GM19452 (cell line): Measurements from ENCODE around the gene METTL16.

ENCODE experiments used
- ATAC-seq: cut with Tn5 transposase; IDR thresholded peaks from one replicate; pipeline ENCODE4 v1.9.1; 2021; ENCODE audit not compliant: unreplicated experiment

METTL16 gene

DNA sequence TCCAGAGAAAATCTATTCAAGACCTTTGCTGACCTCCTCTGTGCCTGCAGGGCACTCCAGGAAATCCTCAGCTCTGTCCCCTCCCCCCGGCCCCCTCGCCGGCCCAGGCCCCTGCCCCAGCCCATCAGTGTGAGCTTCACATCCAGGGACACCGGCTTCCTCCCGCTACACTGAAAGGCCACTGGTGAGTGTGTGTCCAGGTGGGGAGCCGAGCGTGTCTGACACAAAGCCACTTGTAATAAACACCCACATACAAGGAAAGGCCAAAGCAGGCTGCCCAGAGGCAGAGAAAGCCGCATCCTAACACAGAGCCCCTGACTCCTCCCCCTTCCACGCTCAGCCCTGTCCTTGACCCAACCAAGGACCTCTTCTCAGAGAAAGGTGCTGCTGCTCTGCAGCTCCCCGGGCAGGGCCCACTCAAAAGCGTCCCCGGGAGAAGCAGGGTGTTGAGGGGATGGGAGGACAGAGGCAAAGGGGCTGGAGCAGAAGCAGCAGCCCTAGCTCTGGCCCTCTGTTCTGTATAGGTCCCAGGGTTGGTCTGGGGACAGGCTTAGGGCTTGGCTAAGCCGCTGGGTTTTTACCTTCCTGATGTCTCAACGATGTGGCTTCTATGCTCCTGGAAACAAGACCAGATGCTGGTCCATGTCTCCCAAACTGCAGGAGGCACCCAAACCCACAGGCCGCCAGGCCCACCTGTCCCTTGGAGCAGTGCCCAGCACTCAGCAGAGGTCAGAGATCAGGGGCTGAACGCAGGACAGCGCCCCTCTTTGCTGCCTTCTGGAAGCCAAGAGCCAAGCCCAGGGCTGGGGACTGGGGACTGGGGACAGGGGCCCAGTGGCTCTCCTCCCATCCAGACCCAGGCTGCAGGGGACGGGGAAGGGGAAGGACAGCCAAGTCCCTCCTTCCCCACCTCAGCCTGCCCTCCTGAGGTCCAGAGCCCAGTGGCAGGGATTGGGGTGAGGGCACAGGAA lies 126.2 kb downstream of the METTL16 start:
- ATAC-seq = no peak

DNA sequence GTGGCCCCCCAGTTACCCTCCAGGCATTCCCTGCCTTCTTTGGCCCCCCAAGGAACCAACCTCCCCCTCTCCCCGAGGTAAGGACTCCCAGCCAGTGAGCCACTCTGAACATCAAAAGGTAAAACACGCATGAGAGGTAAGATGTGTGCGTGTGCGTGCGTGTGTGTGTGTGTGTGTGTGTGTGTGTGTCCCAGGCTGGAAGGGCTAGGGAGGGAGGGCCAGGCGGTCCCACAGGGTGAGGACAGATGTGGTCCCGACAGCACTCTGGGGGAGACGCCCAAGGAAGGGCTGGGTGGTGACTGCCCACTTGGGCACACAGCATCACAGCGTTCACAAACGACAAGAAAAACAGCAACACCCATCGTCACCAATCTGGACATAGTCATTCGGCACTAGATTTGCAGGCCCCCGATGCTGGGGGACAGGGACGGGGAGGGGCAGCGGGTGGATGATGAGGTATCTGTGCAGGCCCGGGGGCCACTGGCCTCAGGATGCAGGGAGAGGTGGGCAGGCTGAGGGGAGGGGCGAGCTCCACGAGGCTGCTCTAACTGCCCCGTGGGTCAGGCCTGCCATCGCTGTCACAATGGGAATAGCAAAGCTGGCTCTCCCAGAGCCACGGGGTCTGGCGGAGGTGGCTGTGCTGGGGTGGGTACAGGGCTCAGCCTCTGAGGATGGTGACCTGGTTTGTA lies 127.1 kb downstream of the METTL16 start:
- ATAC-seq = no peak

DNA sequence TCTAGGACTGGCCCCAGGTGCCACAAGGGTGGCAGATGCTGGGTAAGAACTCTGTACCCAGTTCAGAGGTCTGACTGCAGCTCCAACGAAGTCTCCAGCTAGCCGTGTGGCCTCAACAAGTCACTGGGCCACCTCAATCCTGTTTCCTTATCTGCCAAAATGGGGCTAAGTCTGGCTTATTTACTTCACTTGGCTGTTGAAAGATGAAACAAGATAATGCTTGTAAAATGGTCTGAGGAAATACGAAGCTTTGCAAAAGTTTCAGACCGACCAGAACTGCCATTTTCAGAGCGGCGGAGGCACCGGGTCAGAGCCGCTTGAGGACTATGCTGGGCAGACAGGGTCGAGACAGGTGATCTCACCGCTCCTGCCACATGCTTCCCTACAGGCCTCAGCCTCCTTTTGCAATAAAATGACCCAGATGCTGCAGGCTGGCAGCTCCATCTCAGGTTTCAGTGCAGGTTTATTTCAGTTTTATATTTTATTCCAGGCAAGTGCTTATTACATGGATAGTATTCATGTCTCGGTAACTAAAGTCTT lies 128.0 kb downstream of the METTL16 start:
- no peak for ATAC-seq

DNA sequence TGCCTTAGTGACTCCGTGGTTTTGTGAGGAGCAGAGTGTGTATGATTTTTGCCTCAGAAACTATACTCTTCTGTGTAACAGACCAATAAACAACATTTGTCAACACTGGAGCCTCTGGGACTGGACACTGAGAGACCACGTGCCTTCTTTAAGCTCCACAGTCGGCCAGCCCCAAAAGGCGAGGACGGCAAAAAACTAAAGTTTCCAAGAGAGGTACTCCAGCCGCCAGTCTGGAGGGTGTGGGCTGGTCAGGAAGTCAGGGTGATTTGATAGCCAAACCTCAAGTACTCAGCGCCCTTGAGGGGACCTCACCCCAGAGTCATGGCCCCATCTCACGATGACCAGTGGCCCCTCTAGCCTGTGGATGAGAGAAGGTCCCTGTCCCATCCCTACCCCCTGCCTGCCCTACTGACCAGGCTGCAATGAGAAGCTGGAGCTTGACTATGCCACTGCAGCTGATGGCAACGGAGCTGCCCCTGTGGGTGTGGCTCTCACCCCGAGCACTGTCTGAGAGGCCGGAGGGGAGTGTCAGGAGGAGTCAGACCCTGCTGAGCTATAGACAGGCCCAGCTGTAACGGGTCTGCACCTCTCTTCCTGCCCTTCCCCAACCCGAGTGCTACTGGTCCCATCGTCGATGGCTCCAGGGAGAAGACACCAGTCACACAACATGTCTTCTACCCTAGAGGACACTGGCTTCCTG lies 130.6 kb downstream of the METTL16 start:
- ATAC-seq = no peak

DNA sequence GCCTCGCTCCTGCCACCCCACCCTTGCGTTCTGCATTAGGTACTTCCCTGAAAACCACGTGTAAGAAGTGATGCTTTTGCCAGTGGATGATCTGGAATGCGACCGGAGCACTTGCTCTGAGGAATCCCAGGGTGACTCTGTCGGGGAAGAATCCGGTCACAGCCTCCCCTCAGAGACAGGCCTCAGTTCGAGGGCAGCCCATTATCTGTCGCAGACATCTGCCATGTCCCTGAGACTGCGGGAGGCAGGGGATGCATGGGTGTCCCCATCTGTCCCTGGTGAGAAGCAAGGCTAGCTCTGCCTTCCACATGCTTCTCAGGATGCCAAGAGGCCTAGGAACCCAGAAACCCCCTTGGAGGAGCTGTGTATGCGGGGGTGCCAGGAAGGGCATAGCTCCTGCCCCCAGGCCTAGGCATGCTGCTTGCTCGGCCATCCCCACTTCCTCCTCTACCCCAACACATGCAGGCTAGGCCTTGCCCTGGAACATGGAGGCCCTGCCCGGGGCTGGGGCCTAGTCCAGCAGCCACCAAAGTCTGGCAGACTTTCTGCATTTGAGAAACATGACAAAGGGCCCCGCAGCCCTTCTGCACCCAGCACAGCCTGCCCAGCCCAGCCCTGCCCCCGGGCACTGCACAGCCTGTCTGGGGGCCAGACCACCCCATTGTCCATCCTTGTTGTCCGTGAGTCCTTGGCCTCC lies 131.3 kb downstream of the METTL16 start:
- ATAC-seq = no peak

DNA sequence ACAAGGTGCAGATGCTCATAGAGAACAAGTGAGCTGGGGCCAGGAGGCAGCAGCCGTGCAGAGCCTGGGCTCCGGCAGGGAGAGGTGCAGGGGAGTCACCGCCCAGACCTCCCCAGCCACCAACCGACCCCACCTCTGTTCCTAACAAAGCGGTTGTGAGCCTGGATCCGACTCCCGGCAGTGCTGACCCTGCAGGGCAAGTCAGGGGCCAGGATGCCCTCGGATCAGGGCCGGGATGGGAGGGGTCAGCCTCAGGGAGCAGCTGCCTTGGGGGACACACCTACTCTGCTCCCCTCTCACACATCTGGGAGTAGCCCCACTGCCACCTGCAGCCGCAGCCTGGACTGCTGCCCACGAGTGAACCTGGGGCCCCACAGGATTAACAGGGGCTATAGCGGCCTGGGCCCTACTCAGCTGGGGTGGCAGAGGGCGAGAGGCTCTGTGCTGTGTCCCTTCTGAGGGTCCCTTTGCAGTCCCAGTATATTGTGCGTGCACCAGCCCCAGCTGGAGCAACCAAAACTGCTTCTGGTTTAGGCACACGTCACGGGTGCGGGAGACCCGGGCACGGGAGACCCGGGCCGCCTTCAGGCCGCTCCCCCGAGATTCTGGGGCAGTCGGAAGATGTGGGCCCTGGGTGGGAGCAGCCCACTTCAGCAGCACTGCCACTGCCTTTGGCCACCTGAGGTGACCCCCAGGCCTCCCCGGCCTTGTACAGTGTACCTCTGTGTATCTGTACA lies 132.0 kb downstream of the METTL16 start:
- ATAC-seq = no peak

DNA sequence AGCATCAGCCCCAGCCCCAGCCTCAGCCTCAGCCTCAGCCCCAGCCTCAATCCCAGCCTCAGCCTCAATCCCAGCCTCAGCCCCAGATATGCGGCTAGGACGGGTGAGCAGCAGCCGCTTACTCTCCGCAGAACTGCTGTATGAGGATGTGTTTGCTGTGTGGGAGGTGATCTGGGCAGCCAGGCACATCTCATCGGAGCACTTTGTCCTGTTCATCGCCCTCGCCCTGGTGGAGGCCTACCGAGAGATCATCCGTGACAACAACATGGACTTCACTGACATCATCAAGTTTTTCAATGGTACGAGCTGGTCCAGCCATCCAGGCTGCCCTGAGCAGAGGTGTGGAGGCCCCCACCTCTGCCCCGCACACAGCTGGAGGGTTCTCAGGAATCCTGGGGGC lies 132.8 kb downstream of the METTL16 start:
- ATAC-seq = no peak

DNA sequence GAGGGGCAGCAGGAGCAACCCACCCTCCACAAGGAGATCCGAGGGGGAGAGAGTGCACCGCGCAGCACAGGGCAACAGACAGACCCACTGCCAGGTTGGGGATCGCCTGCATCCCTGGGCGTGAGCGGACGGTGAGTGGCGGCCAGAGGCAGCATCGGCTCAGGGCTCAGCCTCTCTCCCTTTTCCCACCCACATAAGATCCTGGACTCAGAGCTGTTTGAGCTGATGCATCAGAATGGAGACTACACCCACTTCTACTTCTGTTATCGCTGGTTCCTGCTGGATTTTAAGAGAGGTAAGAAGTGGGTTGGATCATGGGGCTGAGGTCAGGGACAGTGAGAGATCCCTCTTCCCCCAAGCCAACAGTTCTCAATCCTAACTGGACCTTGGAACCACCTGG lies 134.0 kb downstream of the METTL16 start:
- ATAC-seq = no peak

DNA sequence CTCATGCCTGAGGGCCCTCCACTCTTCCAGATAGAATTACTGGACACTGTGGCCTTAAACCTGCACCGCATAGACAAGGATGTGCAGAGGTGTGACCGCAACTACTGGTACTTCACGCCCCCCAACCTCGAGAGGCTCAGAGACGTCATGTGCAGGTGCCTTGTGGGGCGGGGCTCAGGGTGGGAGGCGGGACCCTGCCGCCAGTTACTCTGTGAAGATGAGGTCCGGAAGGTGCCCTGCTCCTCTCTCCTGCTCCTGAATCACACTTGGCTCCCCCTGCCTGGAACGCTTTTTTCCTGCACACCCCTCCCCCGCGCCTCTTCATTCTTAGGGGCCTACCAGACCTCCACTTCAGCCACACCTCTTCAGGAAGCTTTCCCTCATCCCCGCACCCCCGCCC lies 135.6 kb downstream of the METTL16 start:
- ATAC-seq = no peak

DNA sequence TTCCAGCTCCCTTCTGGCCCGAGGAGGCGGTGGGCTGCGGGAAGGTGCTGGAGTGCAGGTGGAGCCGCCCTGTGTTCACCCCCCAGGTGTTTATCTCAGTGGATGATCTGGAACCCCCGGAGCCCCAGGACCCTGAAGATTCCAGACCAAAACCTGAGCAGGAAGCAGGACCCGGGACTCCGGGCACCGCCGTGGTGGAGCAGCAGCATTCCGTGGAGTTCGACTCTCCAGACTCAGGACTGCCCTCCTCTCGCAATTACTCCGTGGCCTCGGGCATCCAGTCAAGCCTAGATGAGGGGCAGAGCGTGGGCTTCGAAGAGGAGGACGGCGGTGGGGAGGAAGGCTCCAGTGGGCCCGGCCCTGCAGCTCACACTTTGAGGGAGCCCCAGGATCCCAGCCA lies 136.3 kb downstream of the METTL16 start:
- no peak for ATAC-seq

DNA sequence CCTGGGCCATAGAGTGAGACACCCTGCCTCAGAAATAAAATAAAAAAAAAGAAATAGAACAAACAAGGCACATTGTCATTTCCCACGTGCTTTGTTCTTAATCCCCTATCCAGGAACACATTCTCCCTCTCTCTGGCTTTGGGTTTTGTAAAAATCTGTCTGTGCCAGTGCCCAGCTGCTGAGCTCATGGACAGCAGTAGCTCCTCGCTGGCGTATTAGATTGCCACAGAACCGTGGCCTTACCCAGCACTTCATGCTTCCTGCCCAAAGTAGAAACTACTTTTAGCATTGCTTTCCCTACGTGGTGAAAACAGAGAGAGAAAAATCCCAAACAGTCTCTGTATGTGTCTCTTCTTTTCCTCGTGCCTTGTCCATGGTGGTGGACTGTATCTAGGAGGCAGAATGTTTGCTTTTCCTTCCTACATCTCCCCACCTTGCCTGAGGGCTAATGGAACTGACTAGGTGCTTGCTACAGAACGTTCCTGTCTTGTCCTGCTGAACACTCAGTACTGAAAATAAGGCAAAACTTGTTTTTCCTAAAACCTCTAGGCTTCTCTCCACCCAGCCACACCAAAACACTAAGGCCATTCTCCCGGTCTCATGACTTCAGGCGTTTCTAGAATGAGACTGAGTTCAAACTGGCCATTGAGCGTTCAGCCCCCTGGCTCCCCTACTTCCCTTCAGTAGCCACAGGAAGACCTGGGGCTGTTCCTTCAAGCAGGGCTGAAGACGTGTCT lies 137.0 kb downstream of the METTL16 start:
- ATAC-seq = no peak

DNA sequence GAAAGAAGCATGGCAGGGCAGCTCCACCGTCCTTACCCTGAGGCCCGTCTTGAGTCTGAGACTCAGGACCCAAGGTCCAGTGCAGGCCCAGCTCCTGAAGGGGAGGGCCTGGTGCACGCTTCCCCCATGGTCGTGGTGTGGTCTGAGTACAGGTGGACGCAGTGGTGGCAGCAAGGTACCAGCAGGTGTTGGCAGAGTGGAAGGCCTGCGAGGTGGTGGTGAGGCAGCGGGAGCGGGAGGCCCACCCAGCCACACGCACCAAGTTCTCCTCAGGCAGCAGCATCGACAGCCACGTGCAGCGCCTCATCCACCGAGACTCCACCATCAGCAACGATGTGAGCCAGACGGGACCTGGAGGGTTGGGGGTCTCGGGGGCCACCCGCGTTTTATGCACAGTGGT lies 138.5 kb downstream of the METTL16 start:
- ATAC-seq = no peak

DNA sequence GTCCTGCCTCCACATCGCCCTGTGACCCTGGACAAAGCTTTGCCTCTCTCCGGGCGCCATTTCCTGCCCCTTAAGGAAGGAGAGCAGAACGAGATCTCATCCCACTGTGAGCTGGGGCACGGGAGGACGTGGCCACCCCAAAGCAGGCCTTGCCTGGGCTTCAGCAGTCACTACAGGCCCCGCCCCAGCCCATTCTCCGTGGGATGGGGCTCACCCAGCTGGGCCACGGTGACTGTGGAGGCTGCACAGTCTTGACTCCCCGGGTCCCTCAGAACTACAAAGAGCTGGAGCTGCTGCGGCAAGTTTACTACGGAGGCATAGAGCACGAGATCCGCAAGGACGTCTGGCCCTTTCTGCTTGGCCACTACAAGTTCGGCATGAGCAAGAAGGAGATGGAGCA lies 139.0 kb downstream of the METTL16 start:
- no peak for ATAC-seq

DNA sequence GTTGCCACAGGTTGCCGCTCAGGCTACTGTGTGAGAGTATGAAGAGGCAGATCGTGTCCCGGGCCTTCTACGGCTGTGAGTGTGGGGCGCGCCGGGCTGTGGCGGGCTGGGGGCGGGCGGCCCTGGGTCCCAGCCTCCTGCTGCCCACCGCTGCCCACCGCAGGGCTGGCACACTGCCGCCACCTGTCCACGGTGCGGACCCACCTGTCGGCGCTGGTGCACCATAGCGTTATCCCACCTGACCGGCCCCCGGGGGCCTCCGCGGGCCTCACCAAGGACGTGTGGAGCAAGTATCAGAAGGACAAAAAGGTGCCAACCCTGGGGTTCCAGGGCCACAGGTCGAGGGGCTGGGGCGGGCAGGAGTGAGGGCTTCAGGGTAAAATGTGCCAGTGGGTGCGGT lies 139.5 kb downstream of the METTL16 start:
- ATAC-seq = no peak

DNA sequence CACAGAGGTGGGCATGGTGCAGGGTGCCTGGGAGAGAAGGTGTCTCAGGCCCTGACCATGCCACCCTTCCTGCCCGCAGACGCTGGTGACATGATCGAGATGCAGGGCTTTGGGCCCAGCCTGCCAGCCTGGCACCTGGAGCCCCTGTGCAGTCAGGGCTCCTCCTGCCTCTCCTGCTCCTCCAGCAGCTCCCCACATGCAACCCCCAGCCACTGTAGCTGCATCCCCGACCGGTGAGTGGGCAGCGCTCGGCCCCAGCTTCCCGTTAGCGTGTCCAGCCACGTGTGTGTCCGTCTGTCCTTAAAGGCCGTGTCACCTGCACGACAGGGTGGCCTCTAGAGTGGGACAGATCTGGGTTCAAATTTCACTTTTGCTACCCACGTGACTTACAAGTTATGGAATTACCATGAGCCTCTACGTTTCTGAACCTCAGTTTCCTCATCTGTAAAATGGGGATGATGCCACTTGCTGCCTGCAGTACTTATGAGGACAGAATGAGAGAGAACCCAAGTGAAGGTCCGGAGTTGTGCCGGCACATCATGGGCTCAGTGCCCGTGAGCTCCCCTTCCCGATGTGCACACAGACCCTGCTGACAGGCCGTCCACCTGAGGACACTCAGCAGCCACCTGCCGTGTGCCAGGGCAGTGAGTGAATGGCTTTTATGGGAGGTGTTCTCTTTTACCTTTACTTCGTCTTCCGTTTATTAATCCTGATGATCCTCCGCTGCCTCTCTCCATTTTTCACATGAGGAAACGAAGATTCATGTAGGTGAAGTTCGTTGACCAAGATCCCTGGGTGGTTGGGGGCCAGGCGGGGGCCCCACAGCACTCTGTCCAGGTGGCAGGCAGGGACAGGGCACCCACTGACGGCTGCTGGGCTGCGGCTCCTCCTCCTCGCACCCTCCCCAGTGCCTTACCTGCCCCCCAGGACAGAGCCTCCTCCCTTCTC lies 140.2 kb downstream of the METTL16 start:
- ATAC-seq = no peak

DNA sequence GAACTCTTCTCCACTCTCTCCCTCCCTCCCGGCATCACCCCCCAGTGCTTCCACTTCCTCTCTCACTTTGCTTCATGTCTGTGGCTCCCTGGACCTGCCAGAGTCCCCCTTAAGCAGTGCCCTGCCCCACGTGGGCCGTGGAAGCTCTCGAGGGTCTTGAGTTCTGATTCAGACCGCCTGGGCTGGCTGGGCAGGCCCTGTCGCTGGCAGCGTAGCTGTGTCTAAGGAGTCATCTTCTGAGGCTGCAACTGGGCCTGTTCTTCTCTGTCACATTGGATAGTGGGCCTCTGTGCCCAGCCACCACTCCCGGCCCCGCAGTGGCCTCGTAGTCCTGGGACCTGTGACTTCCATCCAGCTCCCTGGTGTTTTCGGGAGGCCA lies 141.5 kb downstream of the METTL16 start:
- ATAC-seq = no peak

DNA sequence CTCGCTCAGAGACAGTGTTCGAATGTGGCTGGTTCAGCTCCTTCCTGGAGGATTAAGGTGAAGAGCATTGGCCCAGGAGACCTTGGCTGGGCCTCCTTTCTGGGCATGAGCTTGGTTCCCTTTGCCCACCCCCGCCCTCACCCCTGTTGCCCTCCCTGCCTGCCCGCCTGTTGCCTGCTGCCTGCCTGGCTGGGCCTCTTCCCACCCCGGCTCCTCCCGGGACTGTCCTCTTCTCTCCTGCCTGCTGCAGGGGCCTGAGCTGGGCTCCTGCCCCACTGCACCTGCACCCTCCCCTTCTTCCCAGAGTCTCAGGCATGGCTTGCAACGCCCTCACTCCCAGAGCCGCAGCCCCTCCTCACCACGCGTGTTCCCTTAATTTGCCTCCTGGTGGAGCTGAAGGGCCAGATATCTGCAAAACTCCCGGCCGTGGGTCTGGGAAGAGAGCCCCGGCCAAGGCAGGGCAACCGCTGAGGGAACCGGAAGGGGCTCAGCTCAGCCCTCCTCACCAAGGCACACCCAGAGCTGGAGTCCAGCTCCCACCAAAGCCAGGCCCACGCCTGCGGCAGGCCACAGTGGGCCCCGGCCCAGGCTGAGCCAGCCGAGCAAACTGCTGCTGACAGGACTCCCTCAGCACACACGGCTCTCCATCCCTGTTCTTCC lies 142.0 kb downstream of the METTL16 start:
- no peak for ATAC-seq

DNA sequence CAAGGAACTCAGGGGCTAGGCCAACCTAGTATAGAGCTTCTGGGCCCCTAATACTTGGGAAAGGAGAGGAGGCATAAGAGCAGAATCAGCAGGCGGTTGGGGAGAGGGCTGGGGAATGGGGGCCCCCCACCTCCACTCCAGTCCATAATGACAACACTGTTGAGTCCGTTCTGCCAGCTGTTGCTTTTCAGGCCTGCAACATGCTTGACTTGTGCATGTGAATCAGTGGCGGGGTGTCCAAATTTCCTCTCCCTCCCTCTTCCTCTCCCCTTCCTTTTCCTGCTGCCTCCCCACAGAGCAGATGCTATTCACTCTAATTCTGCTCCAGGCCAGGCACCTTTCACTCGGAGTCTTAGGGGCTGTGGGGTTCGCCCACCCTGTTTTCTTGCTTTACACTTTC lies 142.6 kb downstream of the METTL16 start:
- ATAC-seq = no peak
